K562 (cell line): Measurements from ENCODE around the gene CORO2A. TPM values are rescaled to one million over a fixed set of nuclear protein-coding genes. Genes with fewer than 3 reads are reported as not detected.

Experiments
- ATAC-seq: fragments of 200-7000 bp; cut with Tn5 transposase; 3 replicates; pipeline ENCODE4 v1.9.1; 2020; ENCODE audit warnings: moderate library complexity
- BruUV-seq: library from RNA; stranded (reverse); fragments of 400-500 nt; replicated peaks from 2 replicates; lab custom pipeline; 2021; lab: Mats Ljungman, UMichigan
- CTCF ChIA-PET: fragments of 300-600 bp; formaldehyde crosslinking; extraction: SDS; loops from one replicate; lab custom pipeline; 2021; ENCODE audit warnings: low intra/inter-chr PET ratio; lab: Yijun Ruan, JAX
- POLR2A ChIA-PET: fragments of 300-600, 350-650 bp; sonication (Branson Sonifier 250); formaldehyde crosslinking; extraction: SDS; loops from one replicate; lab custom pipeline; 2021; ENCODE audit warnings: antibody characterized with exemption, inconsistent platforms; lab: Yijun Ruan, JAX
- DNase-seq, 4 experiments: peaks; one replicate each; pipeline versions ENCODE4 v3.0.0 to v3.0.0-alpha.2; 2011 to 2018; ENCODE audit warnings: low spot score in 3 of 4, mixed read lengths in 3 of 4; ENCODE audit errors: extremely low read depth in 1 of 4
- FAIRE-seq: peaks from 2 replicates; lab custom pipeline; 2011; peaks lifted over from hg19 to GRCh38; lab: Jason Lieb, UNC
- H2AFZ ChIP-seq: 2 replicates; pipeline ENCODE4 v1.6.0; 2011; ENCODE audit warnings: low read depth, low read length, control low read depth, inconsistent platforms
- H3K27ac ChIP-seq: fragments of 200-600 bp; 3 replicates; pipeline ENCODE4 v1.8.0; 2011; ENCODE audit warnings: low read depth, mild to moderate bottlenecking, control low read depth, inconsistent platforms, low read length, moderate library complexity, mixed read lengths; ENCODE audit errors: extremely low read depth
- H3K27me3 ChIP-seq, 2 experiments: fragments of 300-600 bp in 1 of 2; 2 replicates in 1 of 2; 3 replicates in 1 of 2; pipeline versions ENCODE4 v1.6.0 to v1.8.0; 2011; ENCODE audit warnings: inconsistent platforms in 2 of 2, low read length in 2 of 2, mild to moderate bottlenecking in 1 of 2, mixed read lengths in 1 of 2, moderate library complexity in 1 of 2; ENCODE audit not compliant: control insufficient read depth in 2 of 2, insufficient read depth in 2 of 2
- H3K36me3 ChIP-seq: fragments of 300-600 bp; 3 replicates; pipeline ENCODE4 v1.8.0; 2011; ENCODE audit warnings: mild to moderate bottlenecking, low read length, inconsistent platforms; ENCODE audit not compliant: control insufficient read depth, insufficient read depth
- H3K4me1 ChIP-seq, 2 experiments: fragments of 200-600 bp in 1 of 2; replicated peaks in 1 of 2; 2 replicates in 1 of 2; 3 replicates in 1 of 2; pipeline versions ENCODE4 v1.5.1 to v1.8.0; 2011; ENCODE audit warnings: inconsistent platforms in 2 of 2, low read length in 2 of 2, mild to moderate bottlenecking in 1 of 2, mixed read lengths in 1 of 2, moderate library complexity in 1 of 2; ENCODE audit not compliant: control insufficient read depth in 2 of 2, insufficient read depth in 2 of 2
- H3K4me2 ChIP-seq: 2 replicates; pipeline ENCODE4 v1.6.1; 2011; ENCODE audit warnings: low read length, control low read depth, inconsistent platforms, mixed read lengths; ENCODE audit not compliant: insufficient read depth
- H3K4me3 ChIP-seq: fragments of 200-600 bp; sonication (generic), shearing (Covaris generic); 2 replicates; pipeline ENCODE4 v1.5.1; 2016; ENCODE audit warnings: control low read depth, inconsistent platforms
- H3K79me2 ChIP-seq: fragments of 200-600 bp; 3 replicates; pipeline ENCODE4 v1.8.0; 2011; ENCODE audit warnings: low read length, inconsistent platforms; ENCODE audit not compliant: control insufficient read depth, insufficient read depth
- H3K9ac ChIP-seq, 2 experiments: 2 replicates each; pipeline versions ENCODE4 v1.6.0 to v1.6.1; 2011; ENCODE audit warnings: low read depth in 2 of 2, low read length in 2 of 2, control low read depth in 1 of 2, inconsistent platforms in 1 of 2, mild to moderate bottlenecking in 1 of 2, mixed read lengths in 1 of 2; ENCODE audit not compliant: insufficient read depth in 1 of 2
- H3K9me1 ChIP-seq: one replicate; pipeline ENCODE4 v1.6.0; 2011; ENCODE audit warnings: inconsistent platforms, mild to moderate bottlenecking, low read length, moderate library complexity; ENCODE audit not compliant: control insufficient read depth, insufficient read depth
- H3K9me3 ChIP-seq: replicated peaks from 2 replicates; pipeline ENCODE4 v1.5.1; 2011; ENCODE audit warnings: low read depth, low read length, inconsistent platforms; ENCODE audit not compliant: control insufficient read depth, insufficient read depth
- H4K20me1 ChIP-seq: replicated peaks from 2 replicates; pipeline ENCODE4 v1.6.1; 2011; ENCODE audit warnings: low read length, inconsistent platforms, mixed read lengths; ENCODE audit not compliant: control insufficient read depth, insufficient read depth
- WGBS: fragments of 100-300 bp; shearing (Covaris generic); methylation state at CpG from one replicate; pipeline ENCODE4 v1.1.6; 2016; ENCODE audit warnings: low coverage, mixed read lengths; ENCODE audit not compliant: insufficient coverage; ENCODE audit errors: missing lambda C conversion rate; 5-methylcytosine and 5-hydroxymethylcytosine counted together
- in situ Hi-C: fragments of 300-500 bp; cut with MboI; formaldehyde crosslinking; loops from 4 replicates; pipeline ENCODE4 v1.15.0; 2018; ENCODE audit warnings: inconsistent platforms, mixed read lengths
- intact Hi-C: fragments of 100-400 bp; cut with micrococcal nuclease; formaldehyde crosslinking; loops from 2 replicates; pipeline ENCODE4 v1.14.2; 2022
- polyA plus RNA-seq, 8 experiments: library from polyadenylated mRNA; depleted of rRNA in 4 of 8; stranded (reverse) in 5 of 8; unstranded in 3 of 8; fragments of >200 nt; fragmentation: Nextera tagmentation in 2 of 8; fragmentation: Illumina TruSeq in 1 of 8; extraction: Ambion mirVana in 2 of 8; extraction: Trizol in 1 of 8; gene quantifications; 2 replicates each; pipeline versions ENCODE4 v1.2.1 to v1.2.3, GENCODE V29; 2011 to 2014; ENCODE audit warnings: inconsistent platforms in 1 of 8, missing spikeins in 1 of 8
- total RNA-seq, 7 experiments: library from RNA; depleted of rRNA in 6 of 7; stranded (reverse); fragments of >200 nt in 6 of 7; fragmentation: Illumina TruSeq in 2 of 7; extraction: Trizol in 2 of 7; gene quantifications; 2 replicates each; pipeline versions ENCODE4 v1.2.1 to v1.2.3, GENCODE V29; 2011 to 2021; ENCODE audit warnings: low replicate concordance in 1 of 7
- TF ChIP-seq, protein P1 (sequence below), 2 experiments: fragments of 450-650 bp in 1 of 2; sonication (generic) in 1 of 2; formaldehyde crosslinking in 1 of 2; IDR thresholded peaks; 2 replicates each; pipeline versions ENCODE4 v1.7.1 to v1.9.0; 2016 to 2022; ENCODE audit warnings: inconsistent platforms in 1 of 2, mild to moderate bottlenecking in 1 of 2, missing genetic modification reagents in 1 of 2
- TF ChIP-seq, protein P2 (sequence below), 2 experiments: fragments of 450-650 bp; conservative IDR thresholded peaks; 2 replicates each; pipeline ENCODE4 v1.6.1; 2017; ENCODE audit warnings: mild to moderate bottlenecking in 2 of 2, moderate library complexity in 2 of 2

The CORO2A gene
- total and polyA plus RNA-seq, 9 of the 15 experiments (the other 6 are each of a cell fraction or from before 2014, with no cell fraction given) = 9.5 to 26.6 (median 18.0) TPM

DNA sequence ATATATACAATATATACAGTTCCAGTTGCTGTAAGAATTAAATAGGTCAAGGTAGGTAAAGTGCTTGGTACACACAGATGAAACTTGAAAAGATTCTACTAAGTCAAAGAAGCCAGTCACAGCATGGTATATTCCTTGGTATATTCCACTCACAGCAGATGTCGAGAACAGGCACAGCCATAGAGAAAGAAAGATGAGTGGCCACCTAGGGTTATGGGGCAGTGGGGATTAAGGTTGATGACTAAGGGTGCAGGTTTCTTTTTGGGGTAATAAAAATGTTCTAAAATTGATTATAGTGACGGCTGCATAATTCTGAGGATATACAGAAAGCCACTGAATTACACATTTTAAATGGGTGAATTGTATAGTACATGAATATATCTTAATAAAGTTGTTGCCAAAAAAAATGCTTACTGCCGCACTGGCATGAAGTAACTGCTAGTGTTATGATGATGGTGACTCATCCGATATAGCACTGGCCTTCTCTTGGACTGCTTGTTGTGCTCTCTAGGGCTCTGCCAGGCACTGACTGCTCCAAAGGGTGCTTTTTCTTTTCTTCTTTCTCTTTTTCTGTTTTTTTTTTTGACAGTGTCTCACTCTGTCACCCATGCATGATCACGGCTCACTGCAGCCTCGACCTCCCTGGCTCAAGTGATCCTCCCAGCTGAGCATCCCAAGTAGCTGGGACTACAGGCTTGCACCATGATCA is 39.5 kb upstream of the CORO2A start:
- BruUV-seq = no TSS peak
- no peaks in the 10 kb centered on the region for H3K79me2 ChIP-seq
- no peaks in the 10 kb centered on the region for H3K27me3 ChIP-seq
- no peak overlapping the region for H2AFZ ChIP-seq
- no peak overlapping the region for H3K9ac ChIP-seq
- intact Hi-C loops = no loop called here
- FAIRE-seq (no peak), DNase-seq (no peak), ATAC-seq (no peak)
- H4K20me1 ChIP-seq = no peaks in the 10 kb centered on the region
- H3K4me2 ChIP-seq = no peak overlapping the region
- TF ChIP-seq, protein P1, sequence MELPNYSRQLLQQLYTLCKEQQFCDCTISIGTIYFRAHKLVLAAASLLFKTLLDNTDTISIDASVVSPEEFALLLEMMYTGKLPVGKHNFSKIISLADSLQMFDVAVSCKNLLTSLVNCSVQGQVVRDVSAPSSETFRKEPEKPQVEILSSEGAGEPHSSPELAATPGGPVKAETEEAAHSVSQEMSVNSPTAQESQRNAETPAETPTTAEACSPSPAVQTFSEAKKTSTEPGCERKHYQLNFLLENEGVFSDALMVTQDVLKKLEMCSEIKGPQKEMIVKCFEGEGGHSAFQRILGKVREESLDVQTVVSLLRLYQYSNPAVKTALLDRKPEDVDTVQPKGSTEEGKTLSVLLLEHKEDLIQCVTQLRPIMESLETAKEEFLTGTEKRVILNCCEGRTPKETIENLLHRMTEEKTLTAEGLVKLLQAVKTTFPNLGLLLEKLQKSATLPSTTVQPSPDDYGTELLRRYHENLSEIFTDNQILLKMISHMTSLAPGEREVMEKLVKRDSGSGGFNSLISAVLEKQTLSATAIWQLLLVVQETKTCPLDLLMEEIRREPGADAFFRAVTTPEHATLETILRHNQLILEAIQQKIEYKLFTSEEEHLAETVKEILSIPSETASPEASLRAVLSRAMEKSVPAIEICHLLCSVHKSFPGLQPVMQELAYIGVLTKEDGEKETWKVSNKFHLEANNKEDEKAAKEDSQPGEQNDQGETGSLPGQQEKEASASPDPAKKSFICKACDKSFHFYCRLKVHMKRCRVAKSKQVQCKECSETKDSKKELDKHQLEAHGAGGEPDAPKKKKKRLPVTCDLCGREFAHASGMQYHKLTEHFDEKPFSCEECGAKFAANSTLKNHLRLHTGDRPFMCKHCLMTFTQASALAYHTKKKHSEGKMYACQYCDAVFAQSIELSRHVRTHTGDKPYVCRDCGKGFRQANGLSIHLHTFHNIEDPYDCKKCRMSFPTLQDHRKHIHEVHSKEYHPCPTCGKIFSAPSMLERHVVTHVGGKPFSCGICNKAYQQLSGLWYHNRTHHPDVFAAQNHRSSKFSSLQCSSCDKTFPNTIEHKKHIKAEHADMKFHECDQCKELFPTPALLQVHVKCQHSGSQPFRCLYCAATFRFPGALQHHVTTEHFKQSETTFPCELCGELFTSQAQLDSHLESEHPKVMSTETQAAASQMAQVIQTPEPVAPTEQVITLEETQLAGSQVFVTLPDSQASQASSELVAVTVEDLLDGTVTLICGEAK (IDR thresholded peaks at IDR 0.05) = no peak
- TF ChIP-seq, protein P1 (CRISPR knock-in tag; IDR thresholded peaks at IDR 0.05) = peak; percentile 9; the same call in 1 of the 2 replicates
- TF ChIP-seq, protein P2, sequence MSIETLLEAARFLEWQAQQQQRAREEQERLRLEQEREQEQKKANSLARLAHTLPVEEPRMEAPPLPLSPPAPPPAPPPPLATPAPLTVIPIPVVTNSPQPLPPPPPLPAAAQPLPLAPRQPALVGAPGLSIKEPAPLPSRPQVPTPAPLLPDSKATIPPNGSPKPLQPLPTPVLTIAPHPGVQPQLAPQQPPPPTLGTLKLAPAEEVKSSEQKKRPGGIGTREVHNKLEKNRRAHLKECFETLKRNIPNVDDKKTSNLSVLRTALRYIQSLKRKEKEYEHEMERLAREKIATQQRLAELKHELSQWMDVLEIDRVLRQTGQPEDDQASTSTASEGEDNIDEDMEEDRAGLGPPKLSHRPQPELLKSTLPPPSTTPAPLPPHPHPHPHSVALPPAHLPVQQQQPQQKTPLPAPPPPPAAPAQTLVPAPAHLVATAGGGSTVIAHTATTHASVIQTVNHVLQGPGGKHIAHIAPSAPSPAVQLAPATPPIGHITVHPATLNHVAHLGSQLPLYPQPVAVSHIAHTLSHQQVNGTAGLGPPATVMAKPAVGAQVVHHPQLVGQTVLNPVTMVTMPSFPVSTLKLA (conservative IDR thresholded peaks at IDR 0.05) = no peak
- H3K9me3 ChIP-seq = no peaks in the 10 kb centered on the region
- CTCF ChIA-PET = interaction anchor here (0.6 kb wide), 1 partner anchor 102 kb away, joined by 3 read pairs; no protein-coding TSS in a partner anchor
- H3K27ac ChIP-seq = no peak overlapping the region
- WGBS = 62% methylated on average over 5 of the region's 6 CpGs
- no peak overlapping the region for H3K4me3 ChIP-seq
- POLR2A ChIA-PET = interaction anchor here (0.6 to 0.8 kb wide), 3 partner anchors 10 to 25 kb away, joined by 3 read pairs; partner anchors contain the start of gene TBC1D2
- in situ Hi-C loops = no loop called here
- peaks cover 21 to 26% of the 10 kb centered on the region in 2 experiments; a peak in 4 of 5 replicates for H3K4me1 ChIP-seq
- H3K36me3 ChIP-seq = peaks cover 31% of the 10 kb centered on the region; the same call in 2 of the 3 replicates
- no peaks in the 10 kb centered on the region for H3K9me1 ChIP-seq
